Fibroblast of villous mesenchyme (primary cell): ENCODE data around the gene DIAPH2. TPM values are rescaled to one million over a fixed set of nuclear protein-coding genes. Genes with fewer than 3 reads are reported as not detected.

Experiments
- DNase-seq: peaks from one replicate; pipeline ENCODE4 v3.0.0-alpha.2; 2010; ENCODE audit warnings: low read depth
- H3K4me3 ChIP-seq: 2 replicates; pipeline ENCODE4 v1.5.1; 2011; ENCODE audit warnings: low read depth, mild to moderate bottlenecking, low read length
- CTCF ChIP-seq: IDR thresholded peaks from 2 replicates; pipeline ENCODE4 v1.5.1; 2012; ENCODE audit warnings: low read depth, mild to moderate bottlenecking, low read length; ENCODE audit not compliant: insufficient read depth
- total RNA-seq: library from RNA; depleted of rRNA; stranded (reverse); fragments of >200 nt; gene quantifications from 2 replicates; pipeline ENCODE4 v1.2.3, GENCODE V29; 2012

Gene DIAPH2
- total RNA-seq, 1 donor: 15.5 TPM

DNA sequence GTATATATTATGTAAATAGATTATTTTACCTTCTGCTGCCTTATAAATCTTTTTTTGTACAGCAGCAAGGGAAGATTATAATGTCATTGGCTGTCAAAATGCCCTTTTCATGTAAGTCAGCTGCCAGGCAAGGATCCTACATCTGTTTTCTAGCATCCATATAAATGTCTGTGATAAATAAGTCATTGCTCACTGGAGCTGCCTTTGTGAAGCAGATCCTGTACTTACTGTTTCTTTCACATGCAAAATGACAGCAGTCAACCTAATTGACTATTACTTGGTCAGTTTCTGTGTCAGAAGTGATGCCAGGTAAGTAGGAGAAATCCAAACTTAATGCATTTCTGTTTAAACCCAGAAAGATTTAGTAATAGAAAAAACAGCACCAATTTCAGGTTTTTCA, 819.8 kb downstream of the DIAPH2 start:
- no peak for TF ChIP-seq CTCF
- DNase-seq: no peak
- no peak overlapping the region for H3K4me3 ChIP-seq

- DNase-seq: no peak
- H3K4me3 ChIP-seq: no peak overlapping the region
- no peak for TF ChIP-seq CTCF
These were observed 833.1 kb downstream of the DIAPH2 start for GRCh38 chrX:97517763-97518162.

DNA sequence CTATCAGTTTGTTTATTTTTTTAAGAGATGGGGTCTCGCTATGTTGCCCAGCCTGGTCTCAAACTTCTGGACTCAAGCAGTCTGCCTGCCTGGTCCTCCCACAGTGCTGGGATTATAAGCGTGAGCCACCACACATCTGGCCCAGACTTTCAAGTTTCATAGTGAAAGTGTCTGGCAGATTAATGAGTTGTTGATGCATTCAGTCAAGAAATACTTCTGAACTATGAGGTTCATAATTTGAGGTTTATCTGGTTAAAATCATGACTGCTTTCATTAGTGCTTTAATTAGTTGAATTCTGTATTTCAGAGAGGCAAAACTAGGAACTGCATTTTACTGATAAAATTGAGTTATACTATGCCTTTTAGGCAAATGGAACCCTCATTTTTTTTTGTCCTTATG, 837.7 kb downstream of the DIAPH2 start:
- DNase-seq: no peak
- H3K4me3 ChIP-seq: no peak overlapping the region
- no peak for TF ChIP-seq CTCF

GRCh38 chrX:97524340-97524739, 839.7 kb downstream of the DIAPH2 start:
- no peak for DNase-seq
- TF ChIP-seq CTCF: no peak
- no peak overlapping the region for H3K4me3 ChIP-seq

- no peak for DNase-seq
- TF ChIP-seq CTCF: no peak
- H3K4me3 ChIP-seq: no peak overlapping the region
These were observed 840.4 kb downstream of the DIAPH2 start for GRCh38 chrX:97524997-97525396.

DNA sequence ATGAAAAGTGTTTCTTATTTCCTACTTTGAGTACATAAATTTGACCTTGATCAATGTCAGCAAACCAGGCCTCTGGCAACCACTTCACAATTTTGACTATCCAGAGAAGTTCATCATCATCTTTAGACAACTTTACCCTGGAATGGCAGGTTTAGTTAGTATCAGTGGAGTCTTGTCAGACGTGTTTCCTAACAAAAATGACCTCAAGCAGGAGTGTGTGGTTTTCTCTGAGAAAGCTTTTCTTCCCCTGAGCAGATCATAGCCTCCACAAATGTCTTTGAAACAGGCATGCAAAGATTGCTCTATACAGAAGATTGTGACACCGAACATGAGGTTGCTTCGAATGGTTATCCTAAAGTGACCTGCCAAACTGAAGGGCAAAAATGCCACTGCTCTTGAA, 841.3 kb downstream of the DIAPH2 start:
- H3K4me3 ChIP-seq: no peak overlapping the region
- DNase-seq: no peak
- TF ChIP-seq CTCF: no peak

DNA sequence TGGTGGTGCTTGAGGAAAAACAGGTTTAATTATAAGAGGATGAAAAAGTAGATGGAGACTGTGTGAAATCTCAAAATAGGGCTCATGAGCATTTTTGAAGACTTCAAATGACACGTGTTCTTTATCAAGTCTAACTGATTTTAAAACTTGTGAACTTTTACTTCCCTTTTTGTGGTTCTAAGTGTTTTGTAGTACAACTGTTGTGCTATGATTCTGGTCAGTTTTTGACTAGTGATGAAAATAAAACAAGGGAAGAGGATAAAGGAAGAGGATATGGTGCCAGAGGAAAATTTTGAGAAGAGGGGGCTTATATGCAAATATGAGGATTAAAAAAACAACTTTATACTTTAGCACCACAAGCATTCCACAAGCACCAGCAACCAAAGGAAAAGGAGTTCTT, 843.1 kb downstream of the DIAPH2 start:
- TF ChIP-seq CTCF: no peak
- DNase-seq: no peak
- H3K4me3 ChIP-seq: no peak overlapping the region
